Endometrial microvascular endothelial cells (primary cell): ENCODE data around the gene FGD6. TPM values are rescaled to one million over a fixed set of nuclear protein-coding genes. Genes with fewer than 3 reads are reported as not detected.
"Not testable (repeated sequence)": the region's sequence is repeated elsewhere in the genome, so short reads cannot be mapped to it uniquely, and the experiment has no call there.

Experiments used
- in situ Hi-C: cut with HindIII; loops from 2 replicates; pipeline ENCODE4 v1.10.0; 2017; ENCODE audit warnings: low sequenced_read_pairs, low pct_unique_long_range_greater_than_20kb; ENCODE audit errors: inconsistent ontology term
- total RNA-seq: library from RNA; depleted of rRNA; stranded (reverse); fragments of >200 nt; gene quantifications from one replicate; pipeline ENCODE4 v1.2.3, GENCODE V29; 2015; ENCODE audit errors: inconsistent ontology term

FGD6 gene
- total RNA-seq, 1 donor from 2014 or later = 13.9 TPM

DNA sequence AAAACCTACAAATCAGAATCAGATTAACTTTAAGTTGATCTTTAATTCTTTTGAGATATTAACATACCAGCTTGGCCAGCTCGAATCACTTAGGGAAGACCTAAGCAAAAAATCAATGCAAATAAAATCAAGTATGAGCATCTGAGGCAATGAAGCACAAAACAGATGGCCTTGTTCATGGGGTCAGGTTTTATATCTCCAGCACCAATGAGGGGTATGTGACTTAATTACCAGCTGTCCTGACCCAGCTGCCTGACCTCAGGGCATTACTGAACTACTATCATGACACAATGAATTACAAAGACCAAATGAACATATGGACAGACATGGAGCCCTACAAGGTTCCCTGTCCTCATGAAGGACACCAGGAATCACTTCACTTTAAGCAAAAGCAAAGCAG, 70.5 kb downstream of the FGD6 start:
- in situ Hi-C loops = no loop called here

DNA sequence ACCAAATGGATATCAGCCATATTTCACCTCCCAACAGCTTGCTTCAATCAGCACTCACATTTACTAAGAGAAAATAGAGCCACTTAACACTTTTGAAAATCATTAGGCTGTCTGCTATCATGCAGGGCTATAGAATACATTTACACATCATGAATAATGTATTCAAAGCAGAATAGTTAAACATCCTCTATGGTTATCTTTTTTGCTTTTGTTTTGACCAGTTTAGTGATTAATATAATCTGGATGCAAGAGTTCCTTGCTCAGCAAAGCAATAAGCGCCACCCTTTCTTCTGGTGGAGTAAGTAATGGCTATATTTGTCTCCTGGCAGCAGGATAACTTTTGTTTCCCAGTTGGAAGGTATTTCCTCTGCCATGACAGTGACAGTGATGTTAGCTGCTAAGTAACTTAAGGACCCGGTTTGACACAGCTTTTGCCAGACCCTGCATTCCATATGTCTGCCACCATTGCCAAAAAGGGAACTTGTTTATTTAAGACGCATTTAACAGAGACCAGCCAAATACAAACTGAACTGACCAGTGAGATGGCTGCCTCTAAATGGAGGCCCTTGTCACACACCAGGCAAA, 73.6 kb downstream of the FGD6 start:
- in situ Hi-C loops = no loop called here

DNA sequence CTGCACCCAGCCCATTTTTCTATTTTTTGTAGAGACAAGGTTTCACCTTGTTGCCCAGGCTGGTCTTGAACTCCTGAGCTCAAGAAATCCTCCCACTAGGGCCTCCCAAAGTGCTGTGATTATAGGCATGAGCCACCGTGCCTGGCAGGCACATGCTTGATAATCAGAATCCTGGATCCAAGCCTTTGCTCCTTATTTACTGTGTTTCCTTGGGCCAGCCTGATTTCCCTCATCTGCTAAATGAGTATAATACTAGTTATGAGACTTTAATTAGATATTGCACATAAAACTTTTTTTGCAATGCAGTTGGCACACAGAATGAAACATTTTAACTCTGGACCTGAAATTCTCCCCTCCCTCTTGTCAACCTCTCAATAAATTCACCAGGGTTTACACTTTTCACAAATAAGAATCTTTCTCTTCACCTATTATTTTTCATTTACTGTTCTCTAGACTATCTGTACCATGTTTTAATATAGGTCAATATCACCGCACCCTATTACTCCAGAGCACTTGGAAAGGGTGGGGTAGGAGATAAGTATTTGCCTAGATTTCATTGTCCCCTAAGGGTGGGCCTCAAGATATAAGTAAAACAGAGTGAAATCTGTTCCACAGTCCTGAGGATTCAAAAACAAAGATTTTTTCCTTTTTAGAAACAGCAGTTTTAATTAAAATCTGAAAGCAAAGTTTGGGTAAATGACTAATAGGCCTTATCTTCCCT, 74.7 kb downstream of the FGD6 start:
- in situ Hi-C loops = no loop called here

DNA sequence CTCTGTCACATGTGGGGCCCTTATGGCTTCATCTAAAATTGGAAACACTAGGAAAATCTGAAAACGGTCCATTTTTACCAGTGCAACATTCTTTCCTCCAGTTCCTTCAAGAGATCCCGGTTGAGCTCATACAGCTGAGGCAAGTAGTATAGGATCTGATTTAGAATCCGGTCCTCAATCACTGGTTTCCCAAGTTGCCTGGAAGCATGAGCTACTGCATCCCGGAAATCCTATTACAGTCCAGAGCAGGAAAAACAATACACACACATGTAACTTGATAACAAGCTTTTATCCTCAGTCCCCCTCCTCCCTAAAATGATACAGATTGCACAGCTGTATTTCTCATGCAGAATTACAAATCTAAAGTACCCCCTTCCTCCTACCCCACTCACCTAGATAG, 76.0 kb downstream of the FGD6 start:
- in situ Hi-C loops = no loop called here

DNA sequence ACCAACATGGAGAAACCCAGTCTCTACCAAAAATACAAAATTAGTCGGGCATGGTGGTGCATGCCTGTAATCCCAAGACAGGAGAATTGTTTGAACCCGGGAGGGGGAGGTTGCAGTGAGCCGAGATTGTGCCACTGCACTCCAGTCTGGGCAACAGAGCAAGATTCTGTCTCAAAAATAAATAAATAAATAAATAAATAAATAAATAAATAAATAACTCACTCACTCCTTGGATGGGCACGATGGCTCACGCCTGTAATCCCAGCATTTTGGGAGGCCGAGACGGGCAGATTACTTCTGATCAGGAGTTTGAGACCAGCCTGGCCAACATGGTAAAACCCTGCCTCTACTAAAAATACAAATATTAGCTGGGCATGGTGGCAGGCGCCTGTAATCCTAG, 79.2 kb downstream of the FGD6 start:
- in situ Hi-C loops = not testable (repeated sequence)

DNA sequence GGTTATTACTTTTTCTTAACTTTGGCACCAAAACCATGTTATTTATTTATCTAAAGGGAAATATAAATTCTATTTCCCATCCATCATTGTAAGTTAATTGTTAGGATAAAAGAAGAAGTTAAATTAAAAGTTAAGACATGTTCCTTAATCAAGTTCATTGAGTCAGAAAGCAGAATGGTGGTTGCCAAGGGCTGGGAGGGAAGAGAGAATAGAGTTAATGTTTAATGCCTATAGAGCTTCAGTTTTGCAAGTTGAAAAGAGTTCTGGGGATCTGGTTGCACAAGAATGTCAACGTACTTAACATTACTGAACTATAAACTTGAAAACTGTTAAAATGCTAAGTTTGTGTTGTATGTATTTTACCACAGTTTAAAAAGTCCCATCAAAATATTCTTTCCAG, 80.7 kb downstream of the FGD6 start:
- in situ Hi-C loops = no loop called here

DNA sequence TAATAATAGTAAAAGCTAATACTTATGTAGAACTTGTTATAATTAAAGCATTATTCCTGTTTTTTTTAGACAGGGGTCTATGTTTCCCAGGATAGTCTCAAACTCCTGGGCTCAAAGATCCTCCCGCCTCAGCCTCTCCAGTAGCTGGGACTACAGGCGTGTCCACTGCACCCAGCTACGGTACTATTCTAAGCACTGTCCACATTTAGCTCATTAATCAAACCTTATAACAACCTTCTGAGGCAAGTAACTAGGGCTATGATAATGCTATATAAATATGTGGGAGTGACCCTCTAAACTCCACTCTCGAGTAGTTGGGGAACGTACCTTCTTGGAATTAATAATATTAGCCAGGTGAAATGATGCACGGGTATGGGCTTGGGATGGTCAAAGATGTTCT, 83.2 kb downstream of the FGD6 start:
- in situ Hi-C loops = no loop called here

DNA sequence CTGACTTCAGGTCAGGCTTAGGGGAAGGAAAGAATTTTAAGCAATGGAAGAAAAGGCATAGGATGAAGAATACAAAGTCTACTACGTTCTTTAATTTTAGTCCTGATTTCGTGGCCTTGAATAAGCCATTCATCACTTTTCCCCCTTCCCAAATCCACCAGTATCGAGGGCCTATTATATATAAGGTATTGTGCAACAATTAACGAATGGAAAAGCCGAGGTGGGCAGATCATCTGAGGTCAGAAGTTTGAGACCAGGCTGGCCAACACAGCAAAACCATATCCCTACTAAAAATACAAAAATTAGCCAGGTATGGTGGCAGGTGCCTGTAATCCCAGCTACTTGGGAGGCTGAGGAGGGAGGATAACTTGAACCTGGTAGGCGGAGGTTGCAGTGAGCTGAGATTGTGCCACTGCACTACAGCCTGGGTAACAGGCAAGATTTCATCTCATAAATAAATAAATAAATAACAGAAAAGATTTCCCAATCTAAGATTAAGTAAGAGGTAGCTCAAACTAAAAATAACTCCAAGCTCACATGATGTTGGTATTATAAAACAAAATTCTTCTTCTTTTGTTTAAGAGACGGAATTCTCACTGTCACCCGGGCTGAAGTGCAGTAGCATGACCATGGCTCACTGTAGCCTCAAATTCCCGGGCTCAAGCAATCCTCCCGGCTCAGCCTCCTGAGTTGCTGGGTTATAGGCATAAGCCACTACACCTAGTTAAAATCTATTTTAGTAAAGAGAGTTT, 85.5 kb downstream of the FGD6 start:
- in situ Hi-C loops = no loop called here

DNA sequence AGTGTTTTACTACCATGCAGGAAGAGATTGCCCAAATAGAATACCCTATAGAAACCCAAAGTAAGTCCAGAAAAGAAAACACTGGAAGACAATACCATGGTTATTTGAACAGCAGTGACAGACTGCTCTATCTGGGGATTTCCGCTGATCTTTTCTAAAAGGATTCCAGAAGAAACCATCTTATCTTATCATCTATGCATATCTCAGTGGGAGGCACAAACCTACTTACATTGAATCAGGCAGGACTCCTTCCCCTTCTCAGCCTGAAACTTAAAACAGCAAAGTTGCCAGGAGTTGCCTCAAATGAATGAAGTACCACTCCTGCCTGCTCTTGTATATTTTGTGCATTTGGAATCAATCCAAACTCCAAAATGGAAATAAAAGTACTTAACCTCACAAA, 87.2 kb downstream of the FGD6 start:
- in situ Hi-C loops = no loop called here

DNA sequence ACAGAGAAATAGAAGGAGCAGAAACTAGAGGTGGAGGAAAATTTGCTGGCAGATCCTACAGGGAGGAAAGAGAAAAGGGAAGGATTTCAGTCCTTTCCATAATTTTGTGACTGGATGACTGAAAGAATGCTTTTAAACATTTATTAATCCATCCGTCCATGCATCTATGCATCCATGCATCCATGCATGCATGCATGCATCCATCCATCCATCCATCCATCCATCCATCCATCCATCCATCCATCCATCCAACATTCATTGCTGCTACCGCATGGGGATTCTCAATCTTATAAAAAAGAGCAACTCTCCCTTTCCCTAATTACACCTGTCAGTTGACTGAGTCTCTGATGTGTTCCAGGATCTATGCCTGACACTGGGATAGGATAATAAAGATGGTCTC, 88.2 kb downstream of the FGD6 start:
- in situ Hi-C loops = no loop called here

DNA sequence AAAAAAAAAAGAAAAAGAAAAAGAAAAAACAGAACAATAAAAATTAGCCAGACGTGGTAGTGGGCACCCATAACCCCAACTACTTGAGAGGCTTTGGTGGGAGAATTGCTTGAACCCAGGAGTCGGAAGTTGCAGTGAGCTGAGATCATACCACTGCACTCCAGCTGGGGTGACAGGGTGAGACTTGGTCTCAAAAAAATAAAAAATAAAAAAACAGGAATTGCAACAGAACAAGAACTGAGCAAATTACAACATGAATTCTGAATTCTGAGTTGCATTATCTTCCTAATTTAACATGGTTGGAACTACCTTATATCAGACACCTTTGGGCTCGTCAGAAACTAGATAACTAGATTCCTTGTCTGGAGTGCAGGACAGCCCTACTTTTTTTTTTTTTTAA, 90.5 kb downstream of the FGD6 start:
- in situ Hi-C loops = no loop called here

DNA sequence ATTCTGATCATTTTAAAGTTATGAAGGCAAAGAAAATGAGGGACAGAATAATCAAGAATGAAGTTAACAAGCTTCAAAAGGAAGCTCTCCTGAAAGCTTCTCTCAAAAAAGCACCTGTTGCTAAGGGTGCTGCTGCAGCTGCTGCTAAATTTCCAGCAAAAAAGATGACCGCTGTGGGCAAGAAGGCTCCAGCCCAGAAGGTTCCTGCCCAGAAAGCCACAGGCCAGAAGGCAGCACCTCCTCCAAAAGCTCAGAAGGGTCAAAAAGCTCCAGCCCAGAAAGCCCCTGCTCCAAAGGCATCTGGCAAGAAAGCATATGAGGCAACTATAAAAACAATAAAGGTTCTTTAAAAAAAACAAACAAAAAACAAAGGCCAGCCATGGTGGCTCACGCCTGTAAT, 91.2 kb downstream of the FGD6 start:
- in situ Hi-C loops = no loop called here

DNA sequence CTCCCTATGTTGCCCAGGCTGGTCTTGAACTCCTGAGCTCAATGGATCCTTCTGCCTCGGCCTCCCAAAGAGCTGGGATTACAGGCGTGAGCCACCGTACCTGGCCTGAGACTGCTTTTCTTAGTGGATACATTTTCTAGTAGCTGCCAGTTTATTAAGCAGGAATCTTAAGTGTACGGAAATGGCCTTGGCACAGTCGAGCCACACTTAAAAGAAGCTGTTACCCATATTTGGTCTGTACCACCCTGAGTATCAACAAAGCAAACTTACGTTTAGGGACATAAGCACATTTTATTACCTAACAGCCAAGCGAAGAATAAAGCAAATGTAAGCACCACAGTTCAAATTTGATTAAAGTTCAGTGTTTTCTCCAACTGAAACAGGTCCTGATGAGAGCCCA, 93.2 kb downstream of the FGD6 start:
- in situ Hi-C loops = no loop called here

DNA sequence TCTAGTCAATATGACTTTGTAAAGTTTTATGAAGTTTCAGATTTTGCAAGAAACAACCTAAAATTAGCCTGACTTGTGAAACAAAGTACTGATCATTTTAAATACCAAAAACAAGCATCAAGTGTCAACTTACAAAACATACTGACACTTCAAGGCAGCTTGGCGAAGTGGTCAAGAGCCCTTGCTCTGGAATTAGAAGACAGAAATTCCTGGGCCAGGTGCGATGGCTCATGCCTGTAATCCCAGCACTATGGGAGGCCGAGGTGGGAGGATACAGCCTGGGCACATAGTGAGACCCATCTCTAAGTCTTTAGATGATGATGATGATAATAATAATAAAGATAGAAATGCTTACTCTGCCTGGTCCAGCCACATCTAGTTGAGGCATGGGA, 98.5 kb downstream of the FGD6 start:
- in situ Hi-C loops = loop anchor here (10.0 kb wide), 1 partner anchor 96 kb away; the partner anchor contains the start of genes FGD6 and VEZT

DNA sequence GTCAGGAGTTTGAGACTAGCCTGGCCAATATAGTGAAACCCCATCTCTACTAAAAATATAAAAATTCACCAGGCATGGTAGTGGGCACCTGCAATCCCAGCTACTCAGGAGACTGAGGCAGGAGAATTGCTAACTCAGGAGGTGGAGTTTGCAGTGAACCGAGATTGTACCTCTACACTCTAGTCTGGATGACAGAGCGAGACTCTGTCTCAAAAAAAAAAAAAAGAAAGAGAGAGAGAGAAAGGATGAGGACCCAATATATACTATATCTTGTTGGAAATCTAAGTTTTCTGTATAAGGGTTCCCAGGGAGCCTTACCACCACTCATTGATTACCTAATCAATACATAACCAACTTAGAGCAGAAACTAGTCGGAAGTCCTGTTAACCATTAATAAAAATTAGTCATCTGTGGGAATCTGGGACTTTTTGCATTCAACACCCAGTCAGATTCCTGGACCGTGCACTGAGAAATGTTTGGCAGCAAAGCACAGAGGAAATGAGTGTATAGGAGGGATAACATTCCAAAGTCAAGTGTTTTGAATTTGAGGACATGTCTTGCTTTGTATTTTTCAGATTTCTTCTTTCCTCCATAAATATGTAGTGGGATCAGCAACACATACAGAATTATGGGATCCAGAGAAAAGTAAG, 99.0 kb downstream of the FGD6 start:
- in situ Hi-C loops = loop anchor here (10.0 kb wide), 1 partner anchor 97 kb away; the partner anchor contains the start of genes FGD6 and VEZT

DNA sequence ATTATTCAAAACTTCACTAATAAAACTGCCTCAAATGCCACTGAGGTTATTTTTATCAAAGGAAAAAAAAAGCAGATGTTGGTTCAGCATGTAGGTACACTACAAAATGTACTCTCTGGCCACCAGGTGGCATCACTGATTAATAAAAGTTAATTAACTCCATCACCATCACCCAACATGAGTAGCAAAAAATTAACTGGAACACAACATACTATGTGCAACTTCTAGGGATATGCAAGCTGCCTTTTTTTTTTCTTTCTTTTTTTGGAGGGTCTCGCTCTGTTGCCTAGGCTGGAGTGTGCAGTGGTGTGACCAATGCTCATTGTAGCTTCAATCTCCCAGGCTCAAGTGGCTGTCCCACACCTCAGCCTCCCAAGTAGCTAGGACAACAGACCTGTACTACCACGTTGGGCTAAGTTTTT, 100.1 kb downstream of the FGD6 start:
- in situ Hi-C loops = loop anchor here (10.0 kb wide), 1 partner anchor 98 kb away; the partner anchor contains the start of genes FGD6 and VEZT

DNA sequence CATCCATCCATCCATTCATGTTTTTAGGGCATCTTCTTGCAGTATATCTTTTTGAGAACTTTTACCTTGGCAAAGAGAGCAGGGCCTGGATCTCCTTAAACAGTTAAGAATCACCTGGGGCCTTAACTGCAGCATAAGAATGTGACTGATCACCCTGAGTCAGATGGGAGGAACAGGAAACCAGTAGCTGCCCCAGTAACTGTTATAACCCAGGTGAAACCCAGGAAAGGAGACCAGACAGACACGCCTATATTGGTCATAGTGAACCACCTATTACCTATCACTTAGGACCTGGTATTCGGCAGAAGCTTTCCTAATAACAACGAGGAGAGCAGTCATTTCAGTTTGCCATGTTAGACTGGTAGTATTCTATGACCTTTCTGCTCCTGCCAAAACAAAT, 100.5 kb downstream of the FGD6 start:
- in situ Hi-C loops = loop anchor here (10.0 kb wide), 1 partner anchor 98 kb away; the partner anchor contains the start of genes FGD6 and VEZT

DNA sequence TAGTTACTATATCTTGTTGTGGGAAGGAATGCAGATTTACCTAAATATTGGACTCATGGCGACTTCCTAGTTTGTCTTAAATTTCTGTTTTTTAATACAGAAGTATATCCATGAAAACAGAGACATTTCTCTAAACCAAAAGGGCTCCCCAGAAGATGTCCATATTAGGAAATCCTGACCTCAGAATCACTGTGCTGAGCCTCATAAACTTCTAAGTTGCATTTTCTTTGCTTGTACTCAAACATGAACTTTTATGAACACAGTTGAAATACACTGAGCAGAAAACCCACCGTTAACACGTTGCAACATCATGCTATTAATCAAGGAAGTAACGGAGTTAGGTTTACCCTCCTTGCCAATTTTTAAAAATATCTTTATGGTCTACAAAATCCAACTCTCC, 100.9 kb downstream of the FGD6 start:
- in situ Hi-C loops = loop anchor here (10.0 kb wide), 1 partner anchor 98 kb away; the partner anchor contains the start of genes FGD6 and VEZT

DNA sequence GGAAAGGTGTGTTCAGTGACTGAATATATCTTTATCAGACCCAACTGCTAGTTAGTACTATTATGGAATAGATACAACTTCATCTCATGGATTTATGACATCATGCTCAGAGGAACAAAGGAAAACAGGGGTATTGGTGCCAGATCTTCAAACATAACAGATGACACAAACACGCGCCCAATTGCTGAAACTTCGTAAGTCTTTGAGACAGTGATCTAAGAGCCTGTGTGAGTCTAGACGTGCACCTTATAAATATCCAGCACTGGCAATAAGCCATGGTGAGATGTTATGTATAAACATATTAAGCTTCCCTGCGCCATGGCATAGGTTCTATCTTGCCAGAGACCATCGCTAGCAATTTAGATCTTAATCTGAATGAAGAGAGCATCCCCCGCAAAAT, 101.6 kb downstream of the FGD6 start:
- in situ Hi-C loops = loop anchor here (10.0 kb wide), 1 partner anchor 99 kb away; the partner anchor contains the start of genes FGD6 and VEZT
